Superior temporal gyrus (tissue), 1 donor: ENCODE results near the gene LMO2.
"Not testable (repeated sequence)": the region's sequence is repeated elsewhere in the genome, so short reads cannot be mapped to it uniquely, and the experiment has no call there.

Experiments
- DNase-seq: peaks from one replicate; pipeline ENCODE4 v3.0.0-alpha.2; 2016; ENCODE audit errors: extremely low spot score

The LMO2 gene

DNA sequence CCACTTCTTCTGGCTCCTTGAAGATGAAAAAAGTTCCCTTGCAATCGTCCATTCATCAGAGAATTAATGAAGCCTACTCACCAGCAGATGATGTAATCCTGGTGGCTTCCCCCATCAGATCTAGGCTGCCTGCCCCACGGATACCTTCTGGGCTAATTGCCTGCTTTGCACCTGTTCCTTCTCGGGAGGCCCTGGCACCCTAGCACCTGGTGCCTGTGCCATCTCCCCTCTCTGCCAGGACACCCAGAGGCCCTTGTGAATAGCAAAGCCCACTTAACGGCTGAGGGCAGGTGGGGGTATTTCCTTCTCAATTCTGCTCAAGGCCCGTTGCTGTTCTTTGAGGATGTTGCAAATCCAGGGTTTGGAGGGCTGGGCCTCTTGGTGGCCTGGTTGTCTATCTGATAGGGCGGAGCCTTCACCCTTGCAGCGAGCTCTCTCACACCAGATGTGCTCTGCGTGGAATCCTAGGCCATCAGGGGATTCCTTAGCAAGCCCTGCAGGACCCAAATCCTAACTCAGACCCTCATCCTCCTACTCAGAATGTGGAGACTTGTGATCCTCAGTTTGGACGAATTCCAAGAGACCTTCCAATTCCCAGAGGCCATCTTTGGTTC lies at the start of gene LMO2:
TSS of gene LMO2 (minus strand) at position 363 of the 614 bp plus-strand sequence. CDS start 22,360 bp downstream, outside the sequence.
- DNase-seq: no peak

DNA sequence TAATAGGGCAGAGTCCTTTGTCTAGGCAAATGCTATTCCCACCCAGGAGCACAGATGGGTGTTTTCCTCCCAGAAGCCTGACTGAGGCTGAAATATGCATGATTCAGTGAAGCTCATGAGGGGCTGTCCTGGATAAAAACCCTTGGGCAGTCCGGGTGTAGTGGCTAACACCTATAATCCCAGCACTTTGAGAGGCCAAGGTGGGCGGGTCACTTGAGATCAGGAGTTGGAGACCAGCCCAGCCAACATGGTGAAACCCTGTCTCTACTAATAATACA lies 48.6 kb upstream of the LMO2 start:
- no peak for DNase-seq

DNA sequence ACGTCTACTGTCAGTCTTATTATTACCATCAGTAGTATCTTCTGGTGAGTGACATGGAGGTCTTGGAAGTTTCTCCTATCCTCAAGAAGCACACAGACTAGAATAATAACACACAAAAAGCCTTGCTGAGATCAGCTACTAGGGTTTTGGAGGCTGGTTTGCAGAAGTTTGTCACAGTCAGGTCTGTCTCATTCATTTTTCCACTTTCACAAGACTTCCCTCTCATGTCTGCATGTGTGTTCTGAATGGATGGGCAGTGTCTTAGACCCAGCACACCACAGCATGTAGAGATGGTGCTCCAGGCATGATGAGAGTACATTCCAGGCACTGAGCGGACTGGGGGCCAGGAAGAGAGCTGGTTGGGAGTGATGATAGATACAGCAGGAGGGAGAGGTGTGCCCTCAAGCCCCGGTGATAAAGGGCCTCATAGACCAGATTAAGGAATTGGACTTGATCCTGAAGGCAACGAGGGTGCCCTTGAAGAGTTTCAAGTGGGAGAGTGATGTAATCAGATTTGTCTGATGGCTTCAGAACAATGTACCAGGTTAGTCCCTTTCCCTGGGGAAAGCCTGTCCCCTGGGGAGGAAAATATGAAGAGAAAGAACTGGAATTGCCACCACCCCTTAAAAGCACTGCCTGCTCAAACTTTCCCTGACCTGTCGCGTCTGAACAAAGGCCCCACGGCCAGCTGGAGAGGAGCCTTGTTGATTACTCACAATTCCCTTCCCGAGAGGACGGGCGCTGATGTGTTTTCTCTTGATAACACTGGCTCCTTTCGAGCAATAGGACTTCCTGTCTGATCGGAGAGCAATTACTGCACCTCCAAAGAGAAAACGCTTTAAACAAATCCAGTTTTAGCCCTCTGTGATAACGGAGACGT lies 45.1 kb upstream of the LMO2 start:
- no peak for DNase-seq

DNA sequence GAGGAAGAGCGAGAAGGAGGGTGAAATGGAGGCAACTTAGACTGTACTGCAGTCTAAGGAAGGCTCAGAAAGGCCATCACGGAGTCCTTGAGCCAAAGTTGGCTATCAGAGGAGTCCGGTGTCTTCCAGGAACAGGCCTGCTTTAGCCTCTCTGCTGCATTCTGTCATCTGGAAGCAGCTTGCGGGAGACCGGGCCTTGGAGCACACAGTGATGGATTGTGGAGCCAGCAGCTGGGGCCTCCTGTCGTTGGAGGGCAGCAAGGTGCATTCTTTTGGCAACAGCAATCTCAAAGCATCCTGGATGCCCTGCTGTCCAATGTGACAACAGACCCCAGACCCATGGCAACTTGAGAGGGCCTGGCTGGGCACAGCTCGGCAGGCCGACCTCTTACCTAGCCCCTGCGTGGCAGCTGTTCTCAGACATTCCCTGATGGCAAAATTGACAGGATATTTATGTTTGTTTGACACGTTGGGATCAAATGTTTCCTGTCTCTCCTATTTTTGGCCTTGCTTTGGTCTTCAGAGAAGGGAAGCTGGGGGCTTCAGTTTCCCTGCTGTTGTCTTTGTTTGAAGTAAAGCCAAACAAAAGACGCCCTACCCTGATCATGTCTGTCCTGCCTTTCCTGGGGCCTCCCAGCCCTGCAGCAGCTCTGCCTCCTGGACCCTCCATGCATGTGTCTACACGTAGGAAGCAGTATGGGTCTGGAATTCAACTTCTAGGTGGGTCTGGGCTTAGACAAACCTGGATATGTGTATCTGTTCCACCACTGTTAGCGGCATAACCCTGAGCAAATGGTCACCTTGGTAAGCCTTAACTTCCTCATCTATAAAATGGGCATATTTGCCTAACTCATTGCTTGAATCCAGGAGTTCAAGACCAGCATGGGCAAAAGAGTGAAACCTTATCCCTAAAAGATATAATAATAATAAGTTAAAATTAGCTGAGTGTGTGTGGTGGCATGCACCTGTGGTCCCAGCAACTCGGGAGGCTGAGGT lies 43.9 kb upstream of the LMO2 start:
- DNase-seq: no peak

DNA sequence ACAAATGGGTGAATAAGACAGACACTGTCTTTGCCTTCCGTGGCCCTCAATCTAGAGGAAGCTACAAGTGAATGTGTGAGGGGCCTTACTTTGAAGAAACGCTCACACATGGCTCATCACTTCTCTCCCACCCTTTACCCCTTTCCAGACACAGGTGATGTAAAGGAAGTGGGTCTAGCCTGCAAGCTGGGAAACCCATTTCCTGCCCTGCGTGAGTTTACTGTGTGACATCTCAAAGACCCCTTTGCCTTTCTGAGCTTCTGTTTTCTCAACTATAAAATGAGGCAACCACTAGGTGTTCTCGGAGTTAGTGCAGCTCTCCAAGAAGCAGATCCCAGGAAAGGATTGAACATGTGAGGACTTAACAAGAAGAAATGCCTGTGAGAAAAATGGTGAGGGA lies 43.1 kb upstream of the LMO2 start:
- no peak for DNase-seq

DNA sequence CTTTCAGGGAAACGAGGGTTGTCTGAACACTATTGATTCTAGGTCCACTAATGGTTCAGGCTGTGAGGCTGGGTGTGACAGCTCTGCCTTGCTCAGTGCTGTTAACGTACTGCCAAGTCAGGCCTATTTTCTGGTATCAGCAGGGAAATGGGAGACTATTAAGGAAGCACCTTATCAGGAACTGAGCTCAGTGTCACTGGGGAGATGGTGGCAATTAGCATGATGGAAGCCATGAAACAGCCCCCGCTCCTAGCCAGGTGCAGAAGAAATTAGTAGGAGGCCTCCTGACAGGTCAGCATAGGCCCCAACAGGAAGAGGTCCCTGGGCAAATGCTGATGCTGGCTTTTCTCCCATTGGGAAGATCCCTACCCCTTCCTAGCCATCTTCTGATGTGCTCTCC lies 42.6 kb upstream of the LMO2 start:
- DNase-seq: no peak

DNA sequence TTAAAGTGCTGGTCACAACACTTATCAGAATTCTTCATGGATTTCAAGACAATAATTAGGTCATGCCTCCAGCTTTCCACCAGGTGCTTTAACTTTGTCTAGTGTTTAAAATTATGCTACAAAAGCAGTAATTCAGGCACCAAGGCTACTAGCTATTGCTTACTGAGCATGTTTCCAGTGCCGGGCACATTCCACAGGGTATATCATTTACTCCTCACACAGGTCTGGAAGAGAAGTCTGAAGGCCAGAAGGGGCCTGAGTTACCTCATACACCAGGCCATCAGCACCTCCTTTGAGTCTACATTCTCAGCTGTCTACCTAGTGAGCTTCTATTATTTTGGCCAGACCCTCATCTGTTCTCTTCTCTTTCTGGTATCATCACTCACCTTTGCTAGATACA lies 41.7 kb upstream of the LMO2 start:
- no peak for DNase-seq

DNA sequence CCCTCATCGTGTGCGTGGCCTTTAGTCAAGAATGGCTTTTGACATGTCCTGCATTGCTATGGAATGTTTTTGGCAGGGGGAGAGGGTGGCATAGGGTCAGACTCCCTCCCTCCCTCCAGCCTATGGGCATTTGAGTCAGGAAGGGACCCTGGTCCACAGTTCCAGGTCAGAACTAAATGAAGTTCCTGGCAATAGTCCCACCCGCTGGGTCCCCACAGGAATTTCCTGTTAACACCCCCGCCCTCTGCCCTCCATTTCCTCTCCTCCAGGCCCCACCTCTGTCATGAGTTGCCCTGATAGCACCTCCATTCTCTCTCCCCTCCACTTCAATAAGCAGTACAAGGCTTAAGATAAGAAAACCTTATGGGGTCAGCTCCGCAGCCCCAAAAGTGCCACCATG lies 40.8 kb upstream of the LMO2 start:
- no peak for DNase-seq

DNA sequence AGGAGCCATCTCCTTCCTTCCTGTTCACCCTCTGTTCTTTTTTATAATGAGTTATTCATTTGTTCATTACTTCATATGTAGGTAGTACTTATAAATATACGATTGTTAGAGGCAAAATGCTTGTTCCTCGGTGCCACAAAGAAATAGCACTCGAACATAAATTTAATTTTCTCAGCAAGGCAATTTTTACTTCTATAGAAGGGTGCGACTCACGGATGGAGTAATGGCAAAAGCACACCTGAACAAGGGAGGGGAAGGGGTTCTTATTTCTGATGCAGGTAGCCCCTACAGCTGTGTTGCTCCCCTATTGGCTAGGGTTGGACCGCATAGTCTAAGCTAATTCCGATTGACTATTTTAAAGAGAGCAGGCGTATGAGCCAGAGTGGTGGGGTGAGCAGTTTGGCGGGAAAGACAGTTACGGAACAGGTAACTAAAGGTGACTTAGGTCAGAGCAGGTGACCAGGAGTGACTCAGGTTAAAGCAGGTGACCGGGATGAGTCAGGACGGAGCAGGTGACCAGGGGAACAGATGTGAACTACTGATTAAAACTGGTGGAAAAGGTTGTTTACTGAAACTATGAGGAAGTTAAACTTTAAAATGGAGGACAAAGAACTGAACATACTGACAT lies 40.0 kb upstream of the LMO2 start:
- not testable (repeated sequence) for DNase-seq

DNA sequence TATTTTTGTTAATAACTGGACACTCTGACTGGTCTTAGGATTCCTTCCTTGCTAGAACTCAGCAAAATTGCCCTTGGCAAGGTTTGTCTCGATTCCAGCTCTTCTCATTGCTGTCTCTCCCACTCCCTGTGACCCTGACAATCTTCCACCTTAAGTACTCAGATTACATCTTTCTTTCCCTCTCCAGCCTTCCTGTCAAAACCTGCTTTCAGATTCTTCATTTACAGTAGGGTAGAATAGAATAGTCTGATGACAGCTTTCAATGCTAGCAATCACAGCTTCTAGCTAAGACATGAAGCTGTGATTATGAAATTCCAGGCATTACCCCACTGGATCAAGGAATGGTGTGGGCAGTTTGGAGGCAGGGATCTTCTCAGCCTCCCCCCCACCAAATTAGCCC lies 39.2 kb upstream of the LMO2 start:
- no peak for DNase-seq

DNA sequence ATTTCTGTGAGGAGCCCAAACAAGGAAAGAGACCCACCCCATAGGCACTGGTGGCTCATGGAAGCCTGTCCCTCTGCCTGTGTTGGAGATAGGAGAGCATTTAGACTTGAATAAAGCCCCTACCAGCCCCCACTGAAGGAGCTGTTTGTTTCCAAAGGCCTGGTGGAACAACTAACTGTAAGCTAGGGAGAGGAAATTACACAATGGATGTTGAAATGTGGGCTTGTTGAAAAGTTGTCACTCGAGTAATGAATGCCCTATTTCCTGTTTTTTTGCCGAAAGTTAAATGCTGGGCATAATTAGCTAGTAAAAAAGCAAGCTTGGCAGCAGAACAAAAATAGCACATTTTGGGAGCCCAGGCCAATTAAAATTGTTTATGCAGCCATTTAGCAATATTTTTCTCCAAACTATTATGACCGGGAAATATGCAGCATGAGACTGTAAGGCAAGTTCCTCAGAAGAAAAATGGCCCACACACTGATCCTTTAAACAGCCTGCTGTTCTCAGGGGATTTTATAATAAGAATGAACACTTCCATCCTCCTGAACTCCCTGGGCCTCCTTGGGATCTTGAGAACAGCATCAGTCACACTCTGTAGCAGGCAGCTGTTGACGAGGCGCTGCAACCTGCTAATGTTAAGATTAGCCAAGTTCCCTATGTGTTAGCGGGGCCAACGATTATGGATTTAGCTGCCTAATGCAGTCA lies 38.6 kb upstream of the LMO2 start:
- DNase-seq: peak; percentile 53

DNA sequence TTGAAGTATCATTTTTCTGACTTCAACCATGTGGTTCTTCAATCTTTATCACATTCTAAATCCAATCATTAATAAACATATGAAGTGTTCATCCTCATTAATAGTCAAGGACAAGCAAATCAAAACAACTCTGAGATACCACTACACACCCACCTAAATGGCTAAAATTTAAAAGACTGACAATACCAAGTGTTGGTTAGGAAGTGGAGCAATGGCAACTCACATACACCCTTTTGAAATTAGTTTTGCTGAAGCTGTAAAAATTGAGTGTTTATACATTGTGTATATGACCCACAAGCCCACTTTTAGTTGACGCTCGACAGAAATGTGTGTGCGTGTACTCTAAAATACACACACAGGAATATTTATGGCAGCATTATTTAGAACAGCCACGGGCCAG lies 36.7 kb upstream of the LMO2 start:
- no peak for DNase-seq

DNA sequence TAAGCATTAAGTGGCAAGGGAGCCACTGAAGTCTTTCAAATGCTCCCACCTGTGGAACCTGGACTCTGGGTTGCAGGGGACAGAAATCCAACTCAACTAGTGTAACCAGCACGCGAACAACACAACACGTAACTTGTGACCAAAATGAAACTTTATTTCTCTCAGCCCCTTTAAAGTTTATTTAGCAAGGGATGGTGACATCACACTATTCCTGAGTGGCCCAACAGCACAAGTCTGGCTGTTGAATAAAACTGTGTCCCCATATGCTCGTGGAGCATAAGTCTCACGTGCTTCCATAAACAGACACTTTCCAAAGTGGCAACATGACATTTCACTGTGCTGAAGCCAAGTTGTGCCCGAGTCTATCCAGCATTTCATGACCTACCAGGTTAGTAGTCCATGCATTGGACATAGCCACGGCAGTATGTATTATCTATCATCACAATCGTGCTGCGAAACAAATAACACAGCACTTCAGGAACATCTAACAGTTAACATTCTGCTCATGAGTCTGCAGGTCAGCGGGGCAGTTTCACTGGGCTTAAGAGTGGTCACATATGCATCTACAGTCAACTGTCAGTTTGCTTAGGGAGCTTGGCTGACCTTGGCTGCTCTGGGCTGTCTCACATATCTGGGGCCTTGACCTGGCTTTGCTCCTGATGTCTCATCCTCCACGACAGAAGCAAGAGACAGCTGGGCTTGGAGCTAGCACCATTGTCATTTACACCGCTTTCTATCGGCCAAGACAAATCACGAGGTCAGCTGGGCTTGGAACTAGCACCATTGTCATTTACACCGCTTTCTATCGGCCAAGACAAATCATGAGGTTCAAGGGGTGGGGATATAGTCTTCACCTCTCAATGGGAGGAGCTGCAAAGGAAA lies 35.0 kb upstream of the LMO2 start:
- no peak for DNase-seq

DNA sequence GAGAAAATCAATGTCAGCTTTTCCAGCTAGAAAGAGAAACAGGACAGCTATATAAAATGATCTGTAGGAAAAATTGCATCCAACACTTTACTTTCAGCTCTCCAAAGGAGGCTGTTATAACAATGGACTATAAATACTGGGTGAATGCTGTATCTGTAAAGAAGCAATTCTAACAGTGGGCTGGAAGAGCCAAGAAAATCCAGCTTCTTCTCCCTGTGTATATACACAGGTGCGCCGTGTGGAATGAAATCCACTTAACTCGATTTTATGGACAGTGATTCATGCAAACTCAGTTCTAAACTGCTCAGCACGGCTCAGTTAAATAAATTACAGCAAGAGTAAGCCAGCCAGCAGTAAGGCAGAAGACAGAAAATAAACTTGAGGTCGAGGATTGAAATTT lies 32.5 kb upstream of the LMO2 start:
- DNase-seq: no peak

DNA sequence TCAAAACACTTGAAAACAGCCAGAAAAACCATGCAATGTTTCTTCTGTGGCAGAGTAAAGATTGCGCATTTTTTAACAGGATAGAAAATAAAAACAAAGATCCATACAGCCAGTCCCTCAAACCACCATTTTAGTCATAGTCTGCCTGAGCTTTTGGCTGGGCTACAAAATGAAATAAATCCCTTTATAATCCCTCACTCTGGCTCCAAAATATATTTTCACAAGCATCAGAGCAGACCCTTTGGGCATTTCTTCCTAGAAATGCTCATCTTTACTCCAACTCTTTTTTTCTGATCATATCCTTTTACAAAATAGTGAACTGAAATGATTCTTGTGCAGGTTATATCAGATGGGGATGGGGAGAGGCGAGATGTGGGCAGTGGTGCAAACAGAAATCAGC lies 31.8 kb upstream of the LMO2 start:
- DNase-seq: no peak

DNA sequence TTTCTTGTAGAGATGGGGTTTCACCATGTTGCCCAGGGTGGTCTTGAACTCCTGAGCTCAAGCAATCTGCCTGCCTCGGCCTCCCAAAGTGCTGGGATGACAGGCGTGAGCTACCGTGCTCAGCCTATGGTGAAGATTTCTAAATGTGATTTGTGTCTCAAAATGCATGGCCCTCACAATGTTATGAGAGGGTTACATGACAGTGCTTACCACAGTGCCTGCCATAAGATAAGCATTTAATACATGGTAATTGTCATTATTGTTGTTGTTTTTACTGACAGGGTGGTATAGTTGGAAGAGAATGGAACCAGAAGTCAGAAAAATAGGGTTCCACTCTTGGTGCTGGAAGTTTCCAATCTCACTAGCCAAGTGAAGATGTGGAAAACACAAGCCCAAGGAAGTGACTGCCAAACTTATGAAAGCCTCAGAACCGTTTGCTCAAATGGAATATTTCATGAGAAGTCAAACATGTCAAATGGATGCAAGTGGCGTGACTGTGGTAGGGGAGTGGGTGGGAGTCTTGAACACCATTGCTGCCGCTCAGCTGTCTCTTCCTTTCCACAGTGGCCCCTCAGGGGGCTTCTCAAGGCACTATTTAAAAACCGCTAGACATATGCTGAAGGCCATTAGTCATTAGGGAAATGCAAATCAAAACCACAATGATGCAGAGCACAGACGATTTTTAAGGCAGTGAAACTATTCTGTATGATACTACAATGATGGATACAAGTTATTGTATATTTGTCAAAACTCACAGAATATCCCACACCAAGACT lies 29.1 kb upstream of the LMO2 start:
- DNase-seq: no peak

DNA sequence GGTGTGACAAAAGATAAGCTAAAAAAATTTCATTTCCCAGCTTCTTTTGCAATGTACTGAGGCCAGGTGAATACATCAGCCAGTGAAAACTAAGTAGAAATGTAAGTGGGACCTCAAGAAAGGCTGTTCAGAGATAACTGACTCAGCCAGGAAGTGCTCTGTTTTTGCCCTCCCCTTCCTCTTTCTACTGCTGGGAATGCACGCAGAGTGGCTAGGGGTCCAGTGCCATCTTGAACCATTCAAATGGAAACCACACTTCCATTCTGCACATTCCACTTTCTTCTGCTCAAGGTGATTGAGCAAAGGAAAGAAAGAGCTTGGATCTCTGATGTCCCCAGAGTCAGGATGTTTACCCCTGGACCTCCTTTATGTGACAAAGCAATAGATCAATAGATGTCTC lies 27.8 kb upstream of the LMO2 start:
- no peak for DNase-seq

DNA sequence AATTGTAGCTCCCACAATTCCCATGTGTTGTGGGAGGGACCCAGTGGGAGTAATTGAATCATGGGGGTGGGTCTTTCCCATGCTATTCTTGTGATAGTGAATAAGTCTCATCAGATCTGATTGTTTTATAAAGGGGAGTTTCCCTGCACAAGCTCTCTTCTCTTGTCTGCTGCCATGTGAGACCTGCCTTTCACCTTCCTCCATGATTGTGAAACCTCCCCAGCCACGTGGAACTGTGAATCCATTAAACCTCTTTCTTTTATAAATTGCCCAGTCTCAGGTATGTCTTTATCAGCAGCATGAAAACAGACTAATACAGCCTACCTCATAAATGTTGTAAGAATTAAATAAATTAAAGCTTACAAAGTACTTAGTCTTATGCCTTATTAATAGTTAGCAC lies 25.5 kb upstream of the LMO2 start:
- not testable (repeated sequence) for DNase-seq

DNA sequence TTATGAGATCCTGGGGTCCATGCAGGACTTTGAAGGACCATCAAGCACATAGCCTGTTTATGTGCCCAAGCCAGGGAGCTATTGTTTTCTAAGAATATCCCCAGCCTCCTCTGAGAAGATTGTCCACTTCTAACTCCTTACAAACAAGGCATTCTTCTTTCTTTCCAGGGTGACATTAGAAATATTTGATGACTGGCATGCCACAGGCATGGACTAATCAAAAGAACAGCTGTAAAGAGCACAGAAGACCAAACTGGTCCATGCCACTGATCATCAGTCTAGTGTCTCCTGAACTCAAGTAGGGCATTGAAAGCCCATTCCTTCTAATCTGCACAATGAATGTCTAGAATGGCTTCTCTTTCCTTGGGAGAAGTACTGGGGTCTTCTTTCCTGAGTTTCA lies 24.9 kb upstream of the LMO2 start:
- no peak for DNase-seq

DNA sequence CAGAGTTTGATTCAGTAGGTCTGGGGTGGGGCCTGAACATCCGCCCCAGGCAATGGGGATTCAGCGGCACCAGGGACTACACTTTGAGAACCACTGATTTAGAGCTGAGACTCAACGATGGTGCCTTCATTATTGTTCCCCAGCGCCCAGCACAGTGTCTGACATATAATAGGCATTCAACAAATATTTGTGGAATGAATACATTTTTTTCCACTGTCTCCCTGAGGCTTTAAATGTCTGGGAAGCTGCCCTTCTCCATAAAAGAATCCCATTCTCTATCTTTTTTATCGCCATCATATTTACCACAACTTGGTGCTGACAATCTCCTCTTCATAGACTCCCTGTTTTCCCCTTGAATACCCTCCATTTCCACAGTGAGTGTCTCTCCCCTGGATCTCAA lies 23.6 kb upstream of the LMO2 start:
- no peak for DNase-seq
